Activated CD4-positive, CD25-positive, alpha-beta regulatory T cell (primary cell): ENCODE measurements around the gene MLXIPL.
"Not testable (repeated sequence)": the region's sequence is repeated elsewhere in the genome, so short reads cannot be mapped to it uniquely, and the experiment has no call there.

ENCODE experiments used
- DNase-seq, 4 experiments: peaks; one replicate each; lab custom pipeline; 2025; lab: John Stamatoyannopoulos, UW

Gene MLXIPL

GRCh38 chr7:73581006-73581405 is 43.3 kb downstream of the MLXIPL start:
- not testable (repeated sequence) for DNase-seq

- peak; percentile 100 for DNase-seq
Observed at GRCh38 chr7:73578342-73579128, 45.8 kb downstream of the MLXIPL start, which contains the start of gene TBL2. TSS of gene TBL2 (minus strand) at chr7:73578579. CDS start at chr7:73578549, 30 bp downstream.

- DNase-seq: peak in 1 of 4 experiments; percentile 32
Observed at GRCh38 chr7:73577627-73578341, 46.5 kb downstream of the MLXIPL start.

- no peak for DNase-seq
Observed at GRCh38 chr7:73573791-73574190, 50.5 kb downstream of the MLXIPL start.

- no peak for DNase-seq
Observed at GRCh38 chr7:73573276-73573675, 51.0 kb downstream of the MLXIPL start.

GRCh38 chr7:73572767-73573186 is 51.5 kb downstream of the MLXIPL start:
- no peak for DNase-seq

GRCh38 chr7:73570977-73571376 is 53.3 kb downstream of the MLXIPL start:
- DNase-seq: no peak

GRCh38 chr7:73570521-73570920 is 53.8 kb downstream of the MLXIPL start:
- DNase-seq: no peak

GRCh38 chr7:73569042-73569608 is 55.2 kb downstream of the MLXIPL start:
- no peak for DNase-seq

- no peak for DNase-seq
Observed at GRCh38 chr7:73567846-73568685, 56.3 kb downstream of the MLXIPL start.

- DNase-seq: no peak
Observed at GRCh38 chr7:73567140-73567539, 57.2 kb downstream of the MLXIPL start.

- DNase-seq: not testable (repeated sequence)
Observed at GRCh38 chr7:73566431-73566830, 57.9 kb downstream of the MLXIPL start.

GRCh38 chr7:73565675-73566340 is 58.5 kb downstream of the MLXIPL start:
- no peak for DNase-seq

- no peak for DNase-seq
Observed at GRCh38 chr7:73560109-73560835, 64.0 kb downstream of the MLXIPL start.

GRCh38 chr7:73557397-73558257 is 66.7 kb downstream of the MLXIPL start, which contains the start of gene BCL7B:
TSS of gene BCL7B (minus strand) at chr7:73557690. CDS start at chr7:73557578, 112 bp downstream.
- peak; percentile 51 to 69 (median 58) for DNase-seq

GRCh38 chr7:73557108-73557396 is 67.3 kb downstream of the MLXIPL start:
- DNase-seq: peak; percentile 71 to 90 (median 80)

- DNase-seq: no peak
Observed at GRCh38 chr7:73556208-73557107, 67.9 kb downstream of the MLXIPL start.

- DNase-seq: no peak
Observed at GRCh38 chr7:73555411-73555982, 68.8 kb downstream of the MLXIPL start.
